NT2/D1 (cell line): ENCODE measurements around the gene DMBX1.

Experiments used
- DNase-seq: peaks from one replicate; pipeline ENCODE4 v3.0.0-alpha.2; 2011; ENCODE audit warnings: low read depth, low spot score
- H3K27me3 ChIP-seq: 2 replicates; pipeline ENCODE4 v1.6.0; 2011; ENCODE audit warnings: mild to moderate bottlenecking; ENCODE audit not compliant: insufficient read length, insufficient read depth
- H3K36me3 ChIP-seq: 2 replicates; pipeline ENCODE4 v1.6.1; 2011; ENCODE audit warnings: mild to moderate bottlenecking, low read length, mixed read lengths; ENCODE audit not compliant: insufficient read depth, insufficient read length
- H3K4me1 ChIP-seq: 2 replicates; pipeline ENCODE4 v1.5.1; 2011; ENCODE audit not compliant: insufficient read depth, insufficient read length
- H3K4me3 ChIP-seq: 2 replicates; pipeline ENCODE4 v1.5.1; 2011; ENCODE audit warnings: low read depth; ENCODE audit not compliant: insufficient read length
- H3K9ac ChIP-seq: 2 replicates; pipeline ENCODE4 v1.6.0; 2011; ENCODE audit warnings: low read depth; ENCODE audit not compliant: insufficient read length
- H3K9me3 ChIP-seq: 2 replicates; pipeline ENCODE4 v1.5.1; 2011; ENCODE audit warnings: mild to moderate bottlenecking, low read length; ENCODE audit not compliant: insufficient read depth
- SUZ12 ChIP-seq: IDR thresholded peaks from 2 replicates; pipeline ENCODE4 v1.6.1; 2011; ENCODE audit not compliant: insufficient read length, insufficient read depth; ENCODE audit errors: extremely low read depth
- YY1 ChIP-seq: IDR thresholded peaks from 2 replicates; pipeline ENCODE4 v1.6.1; 2011; ENCODE audit not compliant: insufficient read length, insufficient read depth
- ZNF274 ChIP-seq: IDR thresholded peaks from 2 replicates; pipeline ENCODE4 v1.6.1; 2011; ENCODE audit warnings: mild to moderate bottlenecking, low read depth, low read length

Gene DMBX1

GRCh38 chr1:46533179-46533864 lies 43.7 kb downstream of the DMBX1 start:
- Histone ChIP-seq H3K9me3 (peaks cover 10% of the 10 kb centered on the region), H3K4me3 (peak overlapping the region; percentile 45), H3K36me3 (no peaks in the 10 kb centered on the region), H3K27me3 (peaks cover 89% of the 10 kb centered on the region), H3K9ac (peak overlapping the region; percentile 79), H3K4me1 (peaks cover 26% of the 10 kb centered on the region)
- DNase-seq: no peak
- TF ChIP-seq YY1 (no peak), SUZ12 (peak; percentile 92)

- H3K9me3 ChIP-seq: peaks cover 10% of the 10 kb centered on the region
- no peaks in the 10 kb centered on the region for H3K36me3 ChIP-seq
- H3K4me1 ChIP-seq: peaks cover 35% of the 10 kb centered on the region
- DNase-seq: no peak
- peaks cover 78% of the 10 kb centered on the region for H3K27me3 ChIP-seq
- no peak overlapping the region for H3K9ac ChIP-seq
- no peak overlapping the region for H3K4me3 ChIP-seq
- TF ChIP-seq ZNF274 (no peak), YY1 (no peak), SUZ12 (no peak)
Measured at GRCh38 chr1:46535063-46535462, 45.4 kb downstream of the DMBX1 start.

GRCh38 chr1:46536527-46536926 lies 46.9 kb downstream of the DMBX1 start:
- H3K27me3 ChIP-seq: peaks cover 78% of the 10 kb centered on the region
- H3K9me3 ChIP-seq: peaks cover 10% of the 10 kb centered on the region
- H3K4me3 ChIP-seq: no peak overlapping the region
- TF ChIP-seq ZNF274: no peak
- TF ChIP-seq SUZ12: no peak
- no peak for TF ChIP-seq YY1
- H3K36me3 ChIP-seq: no peaks in the 10 kb centered on the region
- no peak overlapping the region for H3K9ac ChIP-seq
- DNase-seq: no peak
- peaks cover 29% of the 10 kb centered on the region for H3K4me1 ChIP-seq

GRCh38 chr1:46537651-46538050 lies 48.0 kb downstream of the DMBX1 start:
- Histone ChIP-seq H3K36me3 (no peaks in the 10 kb centered on the region), H3K4me3 (no peak overlapping the region), H3K27me3 (peaks cover 78% of the 10 kb centered on the region), H3K9ac (no peak overlapping the region), H3K9me3 (peaks cover 10% of the 10 kb centered on the region), H3K4me1 (peaks cover 25% of the 10 kb centered on the region)
- no peak for TF ChIP-seq SUZ12
- no peak for TF ChIP-seq ZNF274
- TF ChIP-seq YY1: no peak
- DNase-seq: no peak

- H3K9ac ChIP-seq: no peak overlapping the region
- H3K36me3 ChIP-seq: no peaks in the 10 kb centered on the region
- TF ChIP-seq YY1: no peak
- no peak for TF ChIP-seq ZNF274
- no peak for TF ChIP-seq SUZ12
- DNase-seq: no peak
- H3K4me1 ChIP-seq: peaks cover 24% of the 10 kb centered on the region
- H3K27me3 ChIP-seq: peaks cover 78% of the 10 kb centered on the region
- H3K4me3 ChIP-seq: no peak overlapping the region
- peaks cover 10% of the 10 kb centered on the region for H3K9me3 ChIP-seq
Measured at GRCh38 chr1:46538147-46538546, 48.5 kb downstream of the DMBX1 start.
